T-helper 2 cell treated with Interferon-gamma antibody and Interleukin-4, amounts not matched to agents 100 ng/mL and 5 ng/mL, for 36 hours (primary cell): ENCODE measurements around the gene SPACDR. TPM values are rescaled to one million over a fixed set of nuclear protein-coding genes. Genes with fewer than 3 reads are reported as not detected.
"Not testable (repeated sequence)": the region's sequence is repeated elsewhere in the genome, so short reads cannot be mapped to it uniquely, and the experiment has no call there.

Experiments
- intact Hi-C: fragments of 100-400 bp; cut with micrococcal nuclease; formaldehyde crosslinking; loops from one replicate; pipeline ENCODE4 v1.15.1; 2023
- total RNA-seq: library from RNA; stranded (reverse); gene quantifications from 2 replicates; pipeline ENCODE4 v1.2.3, GENCODE V29; 2022

SPACDR gene
- total RNA-seq, 1 donor from 2014 or later: 3.2 TPM

GRCh38 chr7:100466653-100467605 lies 2.9 kb upstream of the SPACDR start:
- intact Hi-C loops: no loop called here

DNA sequence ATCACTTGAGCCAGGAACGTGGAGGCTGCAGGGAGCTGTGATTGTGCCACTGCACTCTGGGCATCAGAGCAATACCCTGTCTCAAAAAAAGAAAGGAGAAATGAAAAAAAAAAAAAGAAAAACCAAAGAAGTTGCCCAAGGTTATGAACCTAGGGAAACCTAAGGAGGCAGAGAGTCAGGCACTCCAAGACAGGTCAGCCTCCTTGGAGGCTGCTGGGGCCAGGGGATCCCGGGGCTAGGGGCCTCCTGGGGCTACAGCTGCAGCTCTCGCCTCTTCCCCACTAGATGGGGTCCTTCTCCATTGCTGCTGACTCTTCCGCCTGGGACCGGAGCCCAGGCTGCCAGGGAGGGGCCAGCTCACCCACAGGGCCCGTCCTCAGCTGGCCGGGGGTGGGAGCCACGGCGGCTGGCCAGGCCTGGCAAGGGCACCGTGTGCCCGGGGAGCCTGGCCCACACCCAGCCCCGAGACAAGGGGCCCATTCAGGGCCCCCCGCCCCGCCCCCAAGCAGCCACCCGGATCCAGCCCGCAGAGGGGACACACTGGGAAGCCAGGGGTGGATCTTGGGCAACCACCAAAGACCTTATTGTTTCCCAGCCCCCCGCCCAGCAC lies 1.7 kb upstream of the SPACDR start:
- intact Hi-C loops: no loop called here

GRCh38 chr7:100465299-100465698 lies 1.2 kb upstream of the SPACDR start:
- intact Hi-C loops: no loop called here

DNA sequence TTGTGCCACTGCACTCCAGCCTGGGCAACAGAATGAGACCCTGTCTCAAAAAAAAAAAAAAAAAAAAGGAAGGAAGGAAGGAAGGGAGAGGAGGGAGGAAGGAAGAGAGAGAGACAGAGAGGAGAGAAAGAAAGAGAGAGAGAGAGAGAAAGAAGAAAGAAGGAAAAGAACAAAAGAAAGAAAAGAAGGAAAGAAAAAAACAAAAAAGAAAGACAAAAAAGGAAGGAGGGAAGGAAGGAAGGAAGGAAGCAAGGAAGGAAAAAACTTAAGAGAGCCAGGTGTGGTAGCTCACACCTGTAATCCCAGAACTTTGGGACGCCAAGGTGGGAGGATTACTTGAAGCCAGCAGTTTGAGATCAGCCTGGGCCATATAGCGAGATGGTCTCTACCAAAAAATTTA lies 731 bp upstream of the SPACDR start:
- intact Hi-C loops: no loop called here

- intact Hi-C loops: no loop called here
Observed at GRCh38 chr7:100457033-100457432, 7.0 kb downstream of the SPACDR start.

DNA sequence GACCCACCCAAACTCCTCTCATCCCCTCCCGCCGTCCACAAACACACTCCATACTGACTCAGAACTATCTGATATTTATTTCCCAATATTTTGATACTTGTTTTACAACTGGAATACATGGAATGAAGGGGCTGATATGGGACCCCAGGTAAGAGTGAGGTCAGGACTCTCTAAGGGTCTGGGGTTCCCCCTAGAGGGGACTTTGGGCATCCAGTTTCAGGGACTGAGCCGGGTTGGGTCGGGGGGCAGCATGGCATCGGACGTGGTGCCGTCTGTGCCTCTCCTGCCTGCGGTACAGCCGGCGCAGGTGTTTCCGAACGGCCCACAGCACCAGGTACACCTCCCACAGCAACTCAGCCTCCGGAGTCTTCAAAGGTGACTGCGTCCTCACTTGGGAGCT lies 7.5 kb downstream of the SPACDR start:
- intact Hi-C loops: no loop called here

DNA sequence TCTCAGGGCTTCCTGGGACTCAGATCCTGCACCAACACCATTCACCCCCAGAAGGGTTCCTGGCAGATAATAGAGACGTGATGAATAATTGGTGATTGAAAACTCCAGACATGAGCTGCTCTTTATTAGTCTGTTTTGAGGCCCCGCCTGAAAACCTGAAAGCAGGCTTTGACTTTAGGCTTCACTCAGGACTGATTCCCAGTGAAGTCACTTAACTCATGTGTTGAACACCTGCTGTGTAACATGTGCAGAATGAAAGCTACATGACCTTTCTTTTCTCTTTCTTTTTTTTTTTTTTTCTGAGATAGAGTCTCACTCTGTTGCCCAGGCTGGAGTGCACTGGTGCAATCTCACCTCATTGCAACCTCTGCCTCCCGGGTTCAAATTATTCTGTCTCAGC lies 8.9 kb downstream of the SPACDR start:
- intact Hi-C loops: no loop called here

DNA sequence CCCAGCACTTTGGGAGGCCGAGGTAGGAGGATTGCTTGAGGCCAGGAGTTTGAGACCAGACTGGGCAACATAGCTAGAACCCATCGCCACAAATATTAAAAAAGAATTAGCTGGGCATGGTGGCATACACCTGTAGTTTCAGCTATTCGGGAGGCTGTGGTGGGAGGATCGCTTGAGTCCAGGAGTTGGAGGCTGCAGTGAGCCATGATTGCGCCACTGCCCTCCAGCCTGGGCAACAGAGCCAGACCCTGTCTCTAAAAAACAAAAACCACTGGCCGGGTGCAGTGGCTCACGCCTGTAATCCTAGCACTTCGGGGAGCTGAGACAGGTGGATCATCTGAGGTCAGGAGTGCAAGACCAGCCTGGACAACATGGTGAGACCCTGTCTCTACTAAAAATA lies 10.2 kb downstream of the SPACDR start:
- intact Hi-C loops: not testable (repeated sequence)

GRCh38 chr7:100452513-100452912 lies 11.5 kb downstream of the SPACDR start:
- intact Hi-C loops: no loop called here

DNA sequence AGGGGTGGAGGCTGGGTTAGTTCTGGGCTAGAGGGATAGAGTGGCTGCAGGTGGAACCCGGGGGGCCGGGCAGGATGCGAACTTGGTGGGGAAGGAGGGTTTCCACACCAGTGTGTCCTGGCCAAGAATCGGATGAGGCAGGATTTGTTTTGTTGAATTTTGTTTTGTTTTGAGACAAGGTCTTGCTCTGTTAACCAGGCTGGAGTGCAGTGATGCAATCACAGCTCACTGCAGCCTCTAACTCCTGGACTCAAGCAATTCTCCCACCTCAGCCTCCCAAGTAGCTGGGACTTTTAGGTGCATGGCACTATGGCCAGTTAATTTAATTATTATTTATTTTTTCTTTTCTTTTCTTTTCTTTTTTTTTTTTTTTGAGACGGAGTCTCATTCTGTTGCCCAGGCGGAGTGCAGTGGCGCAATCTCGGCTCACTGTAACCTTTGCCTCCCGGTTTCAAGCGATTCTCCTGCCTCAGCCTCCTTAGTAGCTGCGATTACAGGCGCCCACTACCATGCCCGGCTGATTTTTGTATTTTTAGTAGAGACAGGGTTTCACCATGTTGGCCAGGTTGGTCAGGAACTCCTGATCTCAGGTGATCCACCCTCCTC lies 14.8 kb downstream of the SPACDR start:
- intact Hi-C loops: no loop called here

DNA sequence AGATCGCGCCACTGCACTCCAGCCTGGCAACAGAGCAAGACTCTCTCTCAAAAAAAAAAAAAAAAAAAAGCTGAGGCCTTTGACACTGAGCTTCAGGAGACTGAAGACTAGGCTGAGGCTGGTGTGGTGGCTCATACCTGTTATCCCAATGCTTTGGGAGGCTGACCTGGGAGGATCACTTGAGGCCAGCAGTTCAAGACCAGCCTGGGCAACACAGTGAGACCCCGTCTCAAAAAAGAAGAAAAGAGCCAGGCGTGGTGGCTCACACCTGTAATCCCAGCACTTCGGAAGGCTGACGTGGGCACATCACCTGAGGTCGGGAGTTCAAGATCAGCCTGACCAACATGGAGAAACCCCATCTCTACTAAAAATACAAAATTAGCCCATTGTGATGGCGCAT lies 16.7 kb downstream of the SPACDR start:
- intact Hi-C loops: not testable (repeated sequence)

DNA sequence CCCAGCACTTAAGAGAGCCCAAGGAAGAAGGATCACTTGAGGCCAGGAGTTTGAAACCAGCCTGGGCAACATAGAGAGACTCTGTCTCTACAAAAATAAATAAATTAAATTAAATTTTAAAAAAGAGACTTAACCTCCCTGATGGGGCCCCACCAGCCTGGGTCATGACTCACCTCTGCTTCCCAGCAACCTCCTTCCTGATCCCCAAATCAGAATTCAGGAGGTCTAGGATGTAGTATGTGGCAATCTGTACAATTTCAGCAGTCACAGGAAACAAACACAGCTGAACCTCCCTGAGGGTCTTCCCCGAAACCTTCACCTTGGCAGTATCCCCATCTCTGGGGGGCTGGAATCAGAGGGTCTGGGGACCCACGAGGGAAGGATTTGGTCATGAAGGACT lies 18.0 kb downstream of the SPACDR start:
- intact Hi-C loops: no loop called here

DNA sequence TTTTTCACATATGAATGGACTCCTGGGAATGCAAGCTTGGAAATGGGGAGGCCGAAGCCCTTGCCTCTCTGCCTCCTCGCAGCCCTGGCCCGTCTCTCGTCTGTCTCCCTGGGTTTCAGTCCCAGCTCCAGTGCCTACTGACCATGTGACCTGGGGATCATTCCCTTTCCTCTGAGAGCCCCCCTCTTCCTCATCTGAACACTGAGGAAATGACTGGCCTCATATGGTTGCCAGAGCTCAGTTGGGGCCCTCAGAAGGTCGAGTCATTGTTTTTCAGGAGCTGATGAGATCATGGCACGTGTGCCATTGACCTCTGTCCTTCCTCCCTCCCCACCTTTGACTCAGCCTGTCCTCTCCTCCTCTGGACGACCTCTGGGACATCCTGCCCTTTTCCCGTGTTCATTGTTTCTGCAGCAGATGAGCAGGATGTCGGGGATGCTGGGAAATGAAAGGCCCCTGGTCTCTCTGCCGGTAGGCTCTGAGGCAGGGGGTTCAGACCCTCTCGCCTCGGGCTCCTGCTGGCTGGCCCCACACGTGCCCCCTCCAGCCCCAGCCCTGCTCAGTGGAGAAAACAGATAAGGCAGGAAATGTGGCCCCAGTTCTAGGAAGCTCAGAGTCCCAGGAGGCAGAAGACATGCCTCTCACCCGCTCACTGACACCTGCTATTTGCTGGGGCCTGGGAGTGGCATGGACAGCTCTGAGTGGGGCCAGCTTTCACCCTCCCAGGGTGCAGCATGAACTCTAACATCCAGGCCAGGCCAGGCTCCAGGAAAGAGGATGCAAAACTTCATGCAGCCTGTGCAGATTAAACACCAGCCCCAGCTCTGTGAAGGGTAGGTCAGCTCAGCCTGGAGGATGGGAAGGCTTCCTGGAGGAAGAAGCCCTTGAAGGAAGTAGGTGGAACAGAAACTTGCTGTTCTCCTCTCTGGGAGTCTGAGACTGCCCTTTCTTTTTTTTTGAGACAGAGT lies 19.5 kb downstream of the SPACDR start:
- intact Hi-C loops: no loop called here

DNA sequence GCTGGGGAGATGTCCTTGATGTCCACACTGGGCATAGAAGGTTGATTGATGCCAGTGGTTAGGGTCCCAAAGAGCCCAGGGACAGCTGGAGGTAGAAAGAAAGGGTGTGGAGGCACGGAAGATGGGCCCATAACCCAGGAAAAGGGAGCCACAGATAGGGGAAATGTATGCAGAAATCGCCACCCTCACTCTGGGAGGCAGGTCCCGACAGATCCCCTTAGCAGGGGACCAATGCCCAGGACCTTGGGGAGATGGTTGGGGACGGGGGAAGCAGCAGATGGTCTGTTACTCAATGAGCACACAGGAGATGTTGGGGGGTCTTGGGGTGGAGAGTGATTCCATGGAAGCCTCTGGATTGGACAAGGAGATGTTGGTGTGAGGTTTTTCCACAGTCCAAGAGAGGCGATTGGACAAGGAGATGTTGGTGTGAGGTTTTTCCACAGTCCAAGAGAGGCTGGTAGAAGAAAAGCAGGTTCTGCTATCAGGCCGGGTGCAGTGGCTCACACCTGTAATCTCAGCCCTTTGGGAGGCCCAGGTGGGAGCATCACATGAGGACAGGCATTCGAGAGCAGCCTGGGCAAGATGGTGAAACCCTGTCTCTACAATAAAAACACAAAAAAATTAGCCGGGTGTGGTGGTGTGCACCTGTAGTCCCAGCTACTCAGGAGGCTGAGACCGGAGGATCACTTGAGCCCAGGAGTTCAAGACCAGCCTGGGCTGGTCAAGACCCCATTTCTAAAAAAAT lies 20.8 kb downstream of the SPACDR start:
- intact Hi-C loops: no loop called here

DNA sequence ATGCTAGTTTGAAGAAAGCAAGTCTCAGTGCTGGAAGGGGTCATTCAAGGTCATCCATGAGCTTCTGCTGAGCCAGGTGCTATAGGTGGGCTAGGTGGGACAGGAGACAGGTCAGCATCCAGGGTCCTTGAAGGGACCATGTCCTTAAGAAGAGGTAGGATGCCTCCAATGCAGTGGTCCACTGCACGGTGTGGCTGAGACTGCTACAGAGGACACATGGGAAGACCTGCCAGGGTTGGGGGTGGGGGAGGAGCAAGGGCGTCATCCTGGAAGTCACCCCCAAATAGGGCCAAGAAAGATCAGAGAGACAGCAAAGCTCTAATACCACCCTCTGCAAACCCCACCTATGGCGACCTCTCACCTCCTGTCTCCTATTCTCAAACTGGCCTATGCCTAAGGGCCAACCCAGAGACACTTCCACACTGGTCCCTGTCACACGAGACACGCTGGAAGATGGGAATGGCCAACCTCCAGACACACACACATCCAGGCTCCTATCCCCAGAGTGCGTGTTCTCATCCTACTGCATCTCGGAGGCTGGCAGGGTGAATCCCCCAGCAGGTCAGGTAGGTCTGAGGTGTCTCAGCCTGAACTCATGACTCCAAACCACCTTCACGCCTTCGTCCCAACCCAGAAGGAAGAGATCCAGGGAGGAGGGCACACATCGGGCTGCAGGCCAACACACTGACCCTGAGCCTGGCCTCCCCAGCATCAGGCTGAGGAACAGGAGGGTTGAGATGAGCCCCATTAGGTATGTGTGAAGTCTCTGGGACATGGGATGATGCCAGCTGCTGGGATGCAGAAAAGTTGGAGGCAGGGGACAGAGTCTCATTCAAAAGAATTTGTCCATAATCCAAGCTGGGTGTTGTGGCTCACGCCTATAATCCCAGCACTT lies 22.2 kb downstream of the SPACDR start:
- intact Hi-C loops: no loop called here

DNA sequence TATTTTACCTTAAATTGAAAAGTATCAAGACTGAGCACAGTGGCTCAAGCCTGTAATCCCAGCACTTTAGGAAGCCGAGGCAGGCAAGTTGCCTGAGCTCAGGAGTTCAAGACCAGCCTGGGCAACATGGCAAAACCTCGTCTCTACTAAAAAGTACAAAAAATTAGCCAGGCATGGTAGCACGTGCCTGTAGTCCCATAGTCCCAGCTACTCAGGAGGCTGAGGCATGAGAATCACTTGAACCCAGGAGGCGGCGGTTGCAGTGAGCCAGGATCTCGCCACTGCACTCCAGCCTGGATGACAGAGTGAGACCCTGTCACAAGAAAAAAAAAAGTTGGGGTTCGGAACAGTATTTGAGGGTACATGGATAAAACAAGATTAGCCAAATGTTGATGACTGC lies 24.8 kb downstream of the SPACDR start:
- intact Hi-C loops: loop anchor here (10.0 kb wide), 1 partner anchor 446 kb away; the partner anchor contains the start of gene UFSP1

DNA sequence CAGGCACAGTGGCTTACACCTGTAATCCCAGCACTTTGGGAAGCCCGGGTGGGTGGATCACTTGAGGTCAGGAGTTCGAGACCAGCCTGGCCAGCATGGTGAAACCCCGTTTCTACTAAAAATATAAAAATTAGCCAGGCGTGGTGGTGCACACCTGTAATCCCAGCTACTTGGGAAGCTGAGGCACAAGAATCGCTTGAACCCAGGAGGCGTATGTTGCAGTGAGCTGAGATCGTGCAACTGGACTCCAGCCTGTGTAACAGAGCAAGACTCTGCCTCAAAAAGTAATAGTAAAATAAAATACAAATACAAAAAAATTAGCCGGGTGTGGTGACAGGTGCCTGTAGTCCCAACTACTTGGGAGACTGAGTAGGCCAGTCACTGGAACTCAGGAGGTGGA lies 25.3 kb downstream of the SPACDR start:
- intact Hi-C loops: loop anchor here (10.0 kb wide), 1 partner anchor 446 kb away; the partner anchor contains the start of gene UFSP1

- intact Hi-C loops: loop anchor here (10.0 kb wide), 1 partner anchor 447 kb away; the partner anchor contains the start of gene UFSP1
Observed at GRCh38 chr7:100438172-100438571, 25.9 kb downstream of the SPACDR start.
